Adrenal gland (tissue), 12 donors: ENCODE data around the gene PLD2. TPM values are rescaled to one million over a fixed set of nuclear protein-coding genes. Genes with fewer than 3 reads are reported as not detected.

ENCODE experiments used
- DNase-seq, 7 donors: peaks; one replicate each; pipeline ENCODE4 v3.0.0-alpha.2; 2019 to 2020
- H3K27ac ChIP-seq, 5 donors: fragments of 200-600 bp; sonication (generic) in 4 of 5; 1 replicate in 3 of 5; 2 replicates in 2 of 5; pipeline versions ENCODE4 v1.5.1 to v1.8.0; 2016 to 2020; ENCODE audit warnings: mild to moderate bottlenecking in 1 of 5
- H3K27me3 ChIP-seq: fragments of 200-600 bp; 2 replicates; pipeline ENCODE4 v1.8.0; 2021
- H3K36me3 ChIP-seq, 2 donors: fragments of 200-600 bp; replicated peaks in 1 of 2; 1 replicate in 1 of 2; 2 replicates in 1 of 2; pipeline versions ENCODE4 v1.5.1 to v1.8.0; 2018 to 2022
- H3K4me1 ChIP-seq, 2 donors: fragments of 200-600 bp; replicated peaks in 1 of 2; 1 replicate in 1 of 2; 2 replicates in 1 of 2; pipeline versions ENCODE4 v1.5.1 to v1.8.0; 2018 to 2021
- H3K4me3 ChIP-seq, 4 donors: fragments of 200-600 bp; sonication (generic) in 3 of 4; one replicate each; pipeline ENCODE4 v1.5.1; 2016 to 2018
- H3K9me3 ChIP-seq, 3 donors: fragments of 200-600 bp; sonication (generic) in 1 of 3; replicated peaks in 1 of 3; 1 replicate in 2 of 3; 2 replicates in 1 of 3; pipeline versions ENCODE4 v1.5.1 to v1.8.0; 2016 to 2021
- POLR2A ChIP-seq, 2 donors: fragments of 450-650 bp; IDR thresholded peaks; one replicate each; pipeline ENCODE4 v1.6.1; 2017; ENCODE audit warnings: antibody characterized with exemption in 2 of 2, mild to moderate bottlenecking in 2 of 2, moderate library complexity in 1 of 2
- WGBS, 4 donors: extraction: QIAGEN DNeasy Blood & Tissue Kit in 2 of 4; methylation state at CpG; one replicate each; pipeline versions ENCODE4 v1.1.5 to v1.1.7; 2013 to 2017; 5-methylcytosine and 5-hydroxymethylcytosine counted together
- intact Hi-C, 2 donors: fragments of 100-400 bp; cut with DNase I; formaldehyde crosslinking; loops; one replicate each; pipeline versions ENCODE4 v1.14.1 to v1.15.0; 2022 to 2023
- polyA plus RNA-seq, 3 donors: library from polyadenylated mRNA; stranded (reverse); fragments of 200-250 nt in 2 of 3; fragments of 350-450 nt in 1 of 3; fragmentation: Illumina TruSeq in 1 of 3; extraction: RNeasy Lipid Tissue Mini Kit (QIAGEN cat#74804) in 1 of 3; gene quantifications; one replicate each; pipeline ENCODE4 v1.2.3, GENCODE V29; 2013 to 2014
- total RNA-seq, 9 donors: library from RNA; depleted of rRNA in 4 of 9; stranded (reverse); fragments of >200 nt in 4 of 9; fragments of 120-200 nt in 1 of 9; fragmentation: NEBNext Ultra II Directional in 1 of 9; extraction: Animal tissue kit (Norgen Biotek cat#: 25700) in 1 of 9; gene quantifications; one replicate each; pipeline versions ENCODE4 v1.1.0 to v1.2.4, GENCODE V29; 2013 to 2023
- TF ChIP-seq, protein P1 (sequence below), 6 experiments: fragments of 450-650 bp in 4 of 6; fragments of 200-600 bp in 2 of 6; sonication (generic) in 1 of 6; IDR thresholded peaks; 1 replicate in 5 of 6; 2 replicates in 1 of 6; pipeline versions ENCODE4 v1.5.1 to v1.8.0; 2016 to 2021; ENCODE audit warnings: antibody characterized with exemption in 6 of 6, mild to moderate bottlenecking in 2 of 6, moderate library complexity in 1 of 6
- donor health status: healthy with polysubstance abuse.
- donor health status: Bipolar disorder and iron deficiency.
- donor health status: DM: yes; HTN: yes; CAD: no.
- donor health status: DM: no; HTN: no; CAD: no.
- donor health status: DM: no; HTN: no; CAD: no.
- donor health status: DM: yes; HTN: yes; CAD: no.

Gene PLD2
- total and polyA plus RNA-seq, 12 donors, result 4.1 to 34.8 (median 17.9) TPM

- no peak for TF ChIP-seq POLR2A (IDR thresholded peaks at IDR 0.05)
- TF ChIP-seq, protein P1, sequence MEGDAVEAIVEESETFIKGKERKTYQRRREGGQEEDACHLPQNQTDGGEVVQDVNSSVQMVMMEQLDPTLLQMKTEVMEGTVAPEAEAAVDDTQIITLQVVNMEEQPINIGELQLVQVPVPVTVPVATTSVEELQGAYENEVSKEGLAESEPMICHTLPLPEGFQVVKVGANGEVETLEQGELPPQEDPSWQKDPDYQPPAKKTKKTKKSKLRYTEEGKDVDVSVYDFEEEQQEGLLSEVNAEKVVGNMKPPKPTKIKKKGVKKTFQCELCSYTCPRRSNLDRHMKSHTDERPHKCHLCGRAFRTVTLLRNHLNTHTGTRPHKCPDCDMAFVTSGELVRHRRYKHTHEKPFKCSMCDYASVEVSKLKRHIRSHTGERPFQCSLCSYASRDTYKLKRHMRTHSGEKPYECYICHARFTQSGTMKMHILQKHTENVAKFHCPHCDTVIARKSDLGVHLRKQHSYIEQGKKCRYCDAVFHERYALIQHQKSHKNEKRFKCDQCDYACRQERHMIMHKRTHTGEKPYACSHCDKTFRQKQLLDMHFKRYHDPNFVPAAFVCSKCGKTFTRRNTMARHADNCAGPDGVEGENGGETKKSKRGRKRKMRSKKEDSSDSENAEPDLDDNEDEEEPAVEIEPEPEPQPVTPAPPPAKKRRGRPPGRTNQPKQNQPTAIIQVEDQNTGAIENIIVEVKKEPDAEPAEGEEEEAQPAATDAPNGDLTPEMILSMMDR (IDR thresholded peaks at IDR 0.05), result no peak
- DNase-seq, result no peak
- H3K27me3 ChIP-seq, result peaks cover 12% of the 10 kb centered on the region
- no peaks in the 10 kb centered on the region for H3K9me3 ChIP-seq
- WGBS, 4 donors, result 78 to 79% (median 79%) methylated on average over 14 of the region's 14 CpGs
- intact Hi-C loops, result loop anchor here (2.0 to 10.0 kb wide), 3 partner anchors 53 to 103 kb away; partner anchors contain the start of genes CXCL16 (in 1 of the 2), MED11 (in 1 of the 2) and ZMYND15 (in 1 of the 2)
- H3K4me3 ChIP-seq, result no peak overlapping the region
- H3K36me3 ChIP-seq, result no peaks in the 10 kb centered on the region
- H3K27ac ChIP-seq, result no peak overlapping the region
- H3K4me1 ChIP-seq, result peaks cover 4 to 44% of the 10 kb centered on the region in 2 donors
Observed at GRCh38 chr17:4788159-4788806, 18.7 kb upstream of the PLD2 start.

DNA sequence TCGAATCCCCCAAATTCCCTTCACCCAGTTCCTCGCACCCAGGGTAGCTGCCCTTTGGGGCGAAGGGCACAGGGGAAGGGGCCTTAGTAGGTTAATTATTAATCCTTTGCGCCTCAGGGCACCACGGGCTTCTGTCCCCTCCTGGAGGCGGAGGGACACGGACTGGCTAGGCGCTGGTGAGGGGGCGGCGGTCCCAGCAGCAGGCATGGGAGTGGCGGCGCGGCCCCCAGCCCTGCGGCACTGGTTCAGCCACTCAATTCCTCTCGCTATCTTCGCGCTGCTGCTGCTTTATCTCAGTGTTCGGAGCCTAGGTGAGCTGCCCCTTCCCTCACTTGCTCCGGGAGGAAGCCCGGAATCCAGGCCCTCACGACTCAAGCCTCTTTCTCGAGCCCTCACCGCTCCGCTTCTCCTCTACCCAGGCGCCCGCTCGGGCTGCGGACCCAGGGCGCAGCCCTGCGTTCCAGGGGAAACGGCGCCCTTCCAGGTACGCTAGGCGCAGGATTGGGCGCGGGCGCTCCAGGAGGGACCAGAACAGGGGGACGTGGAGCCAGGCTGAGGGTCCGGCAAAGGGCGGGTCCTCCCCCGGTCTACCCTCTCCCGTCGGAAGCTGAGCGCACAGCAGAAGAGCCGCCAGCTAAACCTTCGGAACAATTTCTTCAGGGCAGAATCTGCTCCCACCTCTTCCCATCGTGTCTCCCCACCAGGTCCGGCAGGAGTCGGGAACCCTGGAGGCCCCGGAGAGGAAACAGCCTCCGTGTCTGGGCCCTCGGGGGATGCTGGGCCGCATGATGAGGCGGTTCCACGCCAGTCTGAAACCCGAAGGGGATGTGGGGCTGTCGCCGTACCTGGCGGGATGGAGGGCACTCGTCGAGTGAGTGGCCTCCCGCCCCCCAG, 17.9 kb upstream of the PLD2 start, which contains the start of gene GLTPD2:
Gene GLTPD2, plus strand, starts transcription at position 158 of the 894 bp plus-strand sequence. Its CDS starts 48 bp downstream, at position 206.
- H3K36me3 ChIP-seq, result no peaks in the 10 kb centered on the region
- no peaks in the 10 kb centered on the region for H3K9me3 ChIP-seq
- peaks cover 4 to 44% of the 10 kb centered on the region in 2 donors for H3K4me1 ChIP-seq
- DNase-seq, result no peak
- peak within 1 kb of the TSS; percentile 78 to 98 (median 96) for H3K27ac ChIP-seq
- no peak for TF ChIP-seq POLR2A (IDR thresholded peaks at IDR 0.05)
- TF ChIP-seq, protein P1 (IDR thresholded peaks at IDR 0.05), result no peak
- H3K4me3 ChIP-seq, result peak within 1 kb of the TSS in 3 of 4 donors; percentile 15 to 57 (median 44)
- WGBS, 4 donors, result 50 to 62% (median 56%) methylated on average over 16 to 62 of the region's 62 CpGs
- intact Hi-C loops, result loop anchor here (2.0 to 10.0 kb wide), 3 partner anchors 54 to 102 kb away; partner anchors contain the start of genes CXCL16 (in 1 of the 2), MED11 (in 1 of the 2) and ZMYND15 (in 1 of the 2)
- H3K27me3 ChIP-seq, result peaks cover 10% of the 10 kb centered on the region

GRCh38 chr17:4789701-4789950, 17.3 kb upstream of the PLD2 start:
- Histone ChIP-seq H3K36me3 (no peaks in the 10 kb centered on the region), H3K4me3 (peak overlapping the region in 3 of 4 donors; percentile 15 to 57 (median 44)), H3K4me1 (peaks cover 4 to 44% of the 10 kb centered on the region in 2 donors), H3K27me3 (peaks cover 6% of the 10 kb centered on the region), H3K9me3 (no peaks in the 10 kb centered on the region), H3K27ac (peak overlapping the region; percentile 78 to 98 (median 96))
- intact Hi-C loops, result loop anchor here (2.0 to 10.0 kb wide), 3 partner anchors 55 to 101 kb away; partner anchors contain the start of genes CXCL16 (in 1 of the 2), MED11 (in 1 of the 2) and ZMYND15 (in 1 of the 2)
- 0% methylated on average over 25 of the region's 25 CpGs; no CpG with 5 or more reads in 2 of the 4 donors for WGBS, 4 donors
- DNase-seq, result no peak
- TF ChIP-seq, protein P1 (IDR thresholded peaks at IDR 0.05), result no peak
